H4 (cell line): ENCODE results near the gene TOP3B. TPM values are rescaled to one million over a fixed set of nuclear protein-coding genes. Genes with fewer than 3 reads are reported as not detected.
A peak's percentile ranks its signal among the peaks of the same experiment; 100 is the strongest.

Experiments
- DNase-seq: peaks from one replicate; pipeline ENCODE4 v3.0.0-alpha.2; 2015; ENCODE audit warnings: low spot score
- total RNA-seq: library from RNA; depleted of rRNA; stranded (reverse); fragments of >200 nt; shearing (Covaris generic); gene quantifications from 2 replicates; pipeline ENCODE4 v1.2.3, GENCODE V29; 2014; rRNA removed

Gene TOP3B, protein sequence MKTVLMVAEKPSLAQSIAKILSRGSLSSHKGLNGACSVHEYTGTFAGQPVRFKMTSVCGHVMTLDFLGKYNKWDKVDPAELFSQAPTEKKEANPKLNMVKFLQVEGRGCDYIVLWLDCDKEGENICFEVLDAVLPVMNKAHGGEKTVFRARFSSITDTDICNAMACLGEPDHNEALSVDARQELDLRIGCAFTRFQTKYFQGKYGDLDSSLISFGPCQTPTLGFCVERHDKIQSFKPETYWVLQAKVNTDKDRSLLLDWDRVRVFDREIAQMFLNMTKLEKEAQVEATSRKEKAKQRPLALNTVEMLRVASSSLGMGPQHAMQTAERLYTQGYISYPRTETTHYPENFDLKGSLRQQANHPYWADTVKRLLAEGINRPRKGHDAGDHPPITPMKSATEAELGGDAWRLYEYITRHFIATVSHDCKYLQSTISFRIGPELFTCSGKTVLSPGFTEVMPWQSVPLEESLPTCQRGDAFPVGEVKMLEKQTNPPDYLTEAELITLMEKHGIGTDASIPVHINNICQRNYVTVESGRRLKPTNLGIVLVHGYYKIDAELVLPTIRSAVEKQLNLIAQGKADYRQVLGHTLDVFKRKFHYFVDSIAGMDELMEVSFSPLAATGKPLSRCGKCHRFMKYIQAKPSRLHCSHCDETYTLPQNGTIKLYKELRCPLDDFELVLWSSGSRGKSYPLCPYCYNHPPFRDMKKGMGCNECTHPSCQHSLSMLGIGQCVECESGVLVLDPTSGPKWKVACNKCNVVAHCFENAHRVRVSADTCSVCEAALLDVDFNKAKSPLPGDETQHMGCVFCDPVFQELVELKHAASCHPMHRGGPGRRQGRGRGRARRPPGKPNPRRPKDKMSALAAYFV
- total RNA-seq = 9.3 and 10.8 TPM in 2 replicates

- DNase-seq = peak; percentile 41
Observed at GRCh38 chr22:21982338-21982965, at the start of gene TOP3B. TSS of gene TOP3B (minus strand) at chr22:21982787. CDS start at chr22:21975709, 7,078 bp downstream.

DNA sequence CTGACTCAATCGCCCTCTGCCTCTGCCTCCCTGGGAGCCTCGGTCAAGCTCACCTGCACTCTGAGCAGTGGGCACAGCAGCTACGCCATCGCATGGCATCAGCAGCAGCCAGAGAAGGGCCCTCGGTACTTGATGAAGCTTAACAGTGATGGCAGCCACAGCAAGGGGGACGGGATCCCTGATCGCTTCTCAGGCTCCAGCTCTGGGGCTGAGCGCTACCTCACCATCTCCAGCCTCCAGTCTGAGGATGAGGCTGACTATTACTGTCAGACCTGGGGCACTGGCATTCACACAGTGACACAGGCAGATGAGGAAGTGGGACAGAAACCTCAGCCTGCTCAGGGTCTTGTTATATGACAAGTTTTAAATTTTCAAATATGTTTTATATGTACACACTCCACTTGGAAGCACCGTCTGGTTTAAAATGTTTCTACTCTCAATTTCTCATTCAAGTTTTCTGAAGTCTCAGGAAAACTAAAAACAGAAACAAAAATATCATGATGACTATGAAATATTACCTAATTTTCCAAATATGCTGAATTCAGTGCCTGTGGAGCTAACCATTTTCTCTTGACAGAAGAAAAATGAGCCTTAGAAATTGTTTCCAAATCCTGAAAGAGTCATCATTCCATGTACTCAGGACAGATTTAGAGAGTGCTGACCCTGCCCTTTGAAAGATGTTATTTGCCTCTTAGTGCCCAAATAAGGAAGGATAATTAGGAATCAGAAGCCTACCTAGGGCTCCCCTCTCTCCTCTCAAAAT is 48.8 kb upstream of the TOP3B start:
- no peak for DNase-seq

DNA sequence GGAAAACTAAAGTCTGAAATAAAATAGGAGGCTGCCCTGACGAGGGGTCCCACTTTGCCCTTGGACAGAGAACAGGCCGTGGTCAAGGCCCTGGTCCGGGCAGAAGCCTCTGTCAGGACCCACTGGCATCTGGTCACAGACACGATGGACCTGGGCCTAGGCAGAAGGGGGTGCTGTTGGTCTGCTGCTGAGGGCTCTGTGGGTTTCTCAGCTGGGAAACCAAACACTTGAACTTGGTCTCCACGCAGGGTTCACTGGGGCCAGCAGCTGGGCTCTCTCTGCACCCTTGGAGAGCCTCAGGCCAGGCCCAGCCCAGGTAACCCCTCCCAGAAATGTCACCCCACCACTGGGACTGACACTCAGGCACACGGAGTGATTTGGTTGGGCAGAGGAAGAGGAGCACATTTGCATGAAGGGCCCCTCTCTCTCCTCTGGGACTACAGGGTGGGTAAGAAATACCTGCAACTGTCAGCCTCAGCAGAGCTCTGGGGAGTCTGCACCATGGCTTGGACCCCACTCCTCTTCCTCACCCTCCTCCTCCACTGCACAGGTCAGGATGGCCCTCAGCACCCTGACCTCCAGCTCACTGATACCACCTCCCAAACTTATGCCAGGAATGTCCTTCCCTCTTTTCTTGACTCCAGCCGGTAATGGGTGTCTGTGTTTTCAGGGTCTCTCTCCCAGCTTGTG is 48.1 kb upstream of the TOP3B start:
- no peak for DNase-seq

GRCh38 chr22:22027955-22028354 is 45.4 kb upstream of the TOP3B start:
- DNase-seq = no peak

DNA sequence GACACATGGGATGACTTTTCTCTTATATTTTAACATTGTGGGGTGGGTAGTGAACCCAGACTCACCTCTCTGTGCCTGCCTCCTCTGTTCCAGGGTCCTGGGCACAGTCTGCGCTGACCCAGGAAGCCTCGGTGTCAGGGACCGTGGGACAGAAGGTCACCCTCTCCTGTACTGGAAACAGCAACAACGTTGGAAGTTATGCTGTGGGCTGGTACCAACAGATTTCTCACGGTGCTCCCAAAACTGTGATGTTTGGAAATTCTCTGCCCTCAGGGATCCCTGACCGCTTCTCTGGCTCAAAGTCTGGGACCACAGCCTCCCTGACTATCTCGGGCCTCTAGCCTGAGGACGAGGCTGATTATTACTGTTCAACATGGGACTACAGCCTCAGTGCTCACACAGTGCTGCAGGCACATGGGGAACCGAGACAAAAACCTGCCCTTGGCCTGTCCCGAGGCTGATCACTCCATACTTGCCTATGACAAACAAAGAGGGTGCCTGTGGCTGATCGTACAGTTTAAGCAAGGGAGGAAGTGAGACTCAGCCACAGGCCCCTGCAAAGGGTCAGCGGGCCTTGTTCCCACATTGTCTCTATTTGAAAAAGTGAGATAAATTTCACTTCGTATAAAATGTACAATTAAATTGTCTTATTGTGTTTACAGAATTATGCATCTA is 43.7 kb upstream of the TOP3B start:
- DNase-seq = no peak

DNA sequence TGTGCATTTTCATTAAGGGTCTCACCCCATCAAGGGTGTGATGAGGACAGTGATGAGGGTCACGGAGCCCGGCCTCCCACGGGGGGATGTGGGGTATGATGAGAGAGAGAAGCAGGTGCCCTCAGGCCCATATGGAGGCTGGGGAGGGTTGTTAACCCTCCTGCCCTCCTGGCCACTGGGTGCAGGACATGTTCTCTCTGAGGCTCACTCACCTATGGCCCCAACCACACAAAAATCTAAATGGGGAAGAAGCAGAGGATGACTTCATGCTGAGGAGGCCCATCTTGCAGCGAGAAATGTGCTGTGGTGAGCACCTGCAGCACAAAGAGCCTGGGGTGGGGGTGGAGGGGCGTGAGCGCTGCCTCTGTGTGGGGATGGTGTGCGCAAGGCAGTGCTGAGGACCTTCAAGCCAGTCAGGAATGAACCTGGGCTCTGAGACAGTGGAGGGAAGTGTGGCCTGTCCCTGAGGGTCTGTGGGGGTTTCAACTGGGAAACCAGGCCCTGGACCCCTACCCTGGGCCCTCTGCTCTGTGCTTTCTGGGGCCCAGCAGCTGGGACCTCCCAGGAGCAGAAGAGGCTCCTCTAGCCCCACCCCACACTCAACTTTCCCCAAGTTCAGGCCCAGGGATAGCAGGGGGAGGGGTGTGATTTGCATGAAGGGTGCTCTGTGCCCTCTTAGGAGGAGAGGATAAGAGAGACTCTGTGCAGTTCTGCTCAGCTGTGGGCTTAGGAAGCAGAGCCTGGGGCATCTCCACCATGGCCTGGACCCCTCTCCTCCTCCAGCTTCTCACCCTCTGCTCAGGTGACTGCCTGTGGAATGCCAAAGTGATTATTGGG is 43.0 kb upstream of the TOP3B start:
- DNase-seq = no peak

GRCh38 chr22:22024440-22024839 is 41.9 kb upstream of the TOP3B start:
- DNase-seq = no peak

DNA sequence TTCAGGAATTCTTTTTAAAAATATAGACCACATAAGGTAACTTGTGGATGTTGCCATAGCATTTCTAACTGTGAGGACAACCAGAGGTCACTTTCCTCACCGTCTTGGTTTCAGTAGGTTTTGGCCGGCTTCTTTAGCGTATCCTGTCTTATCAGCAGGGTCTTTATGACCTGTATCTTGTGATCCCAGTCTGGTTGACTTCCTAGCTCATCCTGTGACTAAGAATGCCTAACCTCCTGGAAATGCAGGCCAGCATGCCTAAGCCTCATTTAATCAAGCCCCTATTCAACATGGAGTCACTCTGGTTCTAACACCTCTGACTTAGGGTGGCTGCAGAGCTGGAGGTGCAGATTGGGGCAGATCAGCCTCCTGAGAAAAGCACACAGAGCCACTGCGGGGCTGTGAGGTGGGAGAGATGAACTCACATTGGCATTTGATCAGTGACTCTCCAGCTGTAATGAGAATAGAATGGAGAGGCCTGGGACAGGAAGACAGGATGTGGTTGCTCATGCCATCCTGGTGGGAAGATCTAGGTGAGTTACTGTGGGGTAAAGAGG is 41.1 kb upstream of the TOP3B start:
- DNase-seq = no peak

DNA sequence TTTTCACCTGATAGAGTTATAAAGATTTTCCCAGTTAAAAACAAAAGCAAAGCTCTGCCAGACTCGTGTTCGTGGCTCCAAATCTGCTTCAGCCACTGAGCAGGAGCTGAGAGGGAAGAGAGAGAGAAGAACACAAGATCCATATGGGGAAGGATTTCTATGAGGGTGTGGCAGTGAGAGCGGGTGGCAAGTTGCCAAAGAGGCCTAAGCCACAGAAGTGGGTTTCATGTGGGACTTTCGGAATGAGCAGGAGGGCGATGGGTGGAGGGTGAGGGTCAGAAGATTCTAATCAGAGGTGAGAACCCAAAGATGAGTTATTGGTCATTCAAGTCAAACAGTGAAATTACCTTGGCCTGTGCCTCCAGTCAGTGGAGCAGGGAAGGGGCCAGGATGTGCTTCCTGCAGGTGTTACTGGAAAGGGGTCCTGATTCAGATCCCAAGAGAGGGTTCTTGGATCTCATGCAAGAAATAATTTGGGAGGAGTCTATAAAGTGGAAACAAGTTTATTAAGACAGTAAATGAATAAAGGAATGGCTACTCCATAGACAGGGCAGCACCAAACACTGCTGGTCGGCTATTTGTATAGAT is 40.5 kb upstream of the TOP3B start:
- DNase-seq = no peak

DNA sequence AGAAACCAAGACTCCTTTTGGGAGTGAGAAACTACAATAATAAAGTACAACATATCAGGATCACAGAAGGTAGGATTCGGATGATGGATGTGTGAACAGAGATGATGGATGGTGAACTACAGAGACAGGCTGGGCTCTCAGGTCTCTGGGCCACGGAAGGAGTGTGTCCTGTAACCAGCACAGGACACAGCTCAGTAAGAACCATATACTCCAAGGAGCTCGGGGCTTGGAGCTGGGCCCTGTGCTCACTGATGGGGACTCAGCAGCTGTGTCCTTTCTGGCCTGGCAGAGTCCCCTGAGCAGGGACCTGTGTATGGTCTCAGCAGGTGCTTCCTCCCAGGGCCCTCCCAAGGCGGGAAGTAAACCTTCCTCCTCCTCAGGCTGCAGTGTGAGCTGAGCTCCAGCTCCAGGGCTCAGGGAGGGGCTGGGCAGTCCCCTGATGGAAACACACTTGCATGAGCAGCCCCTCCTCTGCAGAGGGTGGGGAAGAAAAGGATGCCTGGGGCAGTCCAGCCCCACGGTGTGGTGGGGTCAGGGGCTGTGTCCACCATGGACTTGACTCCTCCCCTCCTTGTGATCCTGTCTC is 39.8 kb upstream of the TOP3B start:
- no peak for DNase-seq

DNA sequence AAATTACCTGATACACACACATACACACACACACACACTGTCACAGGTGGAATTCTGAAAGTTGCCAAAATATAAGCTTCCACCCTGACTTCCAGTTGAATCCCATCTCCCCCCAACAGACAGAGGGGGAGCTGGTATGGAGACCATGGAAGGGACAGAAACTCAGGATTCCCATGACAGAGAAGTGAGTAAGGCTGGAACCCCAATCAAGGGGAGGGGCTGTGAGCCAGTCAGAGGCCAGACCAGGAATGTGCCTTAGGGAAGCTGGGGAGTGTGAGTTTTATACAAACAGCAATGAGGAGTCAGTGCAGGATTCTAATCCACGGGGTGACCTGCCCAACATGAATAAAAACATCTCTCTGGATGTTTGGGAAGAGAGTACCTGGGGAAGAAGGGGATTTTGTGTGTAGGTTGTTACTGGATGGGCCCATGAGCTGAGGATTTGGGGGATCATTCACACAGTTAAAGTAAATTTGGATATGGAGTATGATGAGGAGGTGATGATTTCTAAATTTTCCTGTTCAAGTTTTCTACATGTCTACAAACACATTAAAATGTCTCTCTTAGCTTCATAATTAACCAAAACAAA is 38.7 kb upstream of the TOP3B start:
- DNase-seq = no peak

DNA sequence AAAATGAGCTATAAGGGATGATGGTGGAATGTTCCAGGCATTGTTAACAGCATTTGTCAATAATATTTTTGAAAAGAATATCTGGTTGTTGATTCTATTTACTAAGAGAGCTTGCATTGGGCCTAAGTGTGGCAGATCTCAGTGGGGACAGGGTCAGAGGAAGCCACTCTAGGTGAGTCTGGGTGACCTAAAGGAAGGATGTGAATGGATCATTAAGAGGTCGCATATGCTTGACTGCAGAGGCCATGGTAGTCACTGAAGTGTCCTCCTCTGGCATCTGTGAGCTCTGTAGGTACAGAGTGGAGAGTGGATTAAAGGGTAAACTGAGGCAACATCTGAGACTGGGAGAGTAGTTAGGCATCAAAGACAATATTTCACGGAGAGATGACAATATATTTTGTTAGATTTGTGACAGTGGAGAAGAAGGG is 37.9 kb upstream of the TOP3B start:
- no peak for DNase-seq

GRCh38 chr22:22019659-22020424 is 37.3 kb upstream of the TOP3B start:
- no peak for DNase-seq

- DNase-seq = no peak
Observed at GRCh38 chr22:22018825-22019658, 36.5 kb upstream of the TOP3B start.

GRCh38 chr22:22015631-22016030 is 33.0 kb upstream of the TOP3B start:
- no peak for DNase-seq

DNA sequence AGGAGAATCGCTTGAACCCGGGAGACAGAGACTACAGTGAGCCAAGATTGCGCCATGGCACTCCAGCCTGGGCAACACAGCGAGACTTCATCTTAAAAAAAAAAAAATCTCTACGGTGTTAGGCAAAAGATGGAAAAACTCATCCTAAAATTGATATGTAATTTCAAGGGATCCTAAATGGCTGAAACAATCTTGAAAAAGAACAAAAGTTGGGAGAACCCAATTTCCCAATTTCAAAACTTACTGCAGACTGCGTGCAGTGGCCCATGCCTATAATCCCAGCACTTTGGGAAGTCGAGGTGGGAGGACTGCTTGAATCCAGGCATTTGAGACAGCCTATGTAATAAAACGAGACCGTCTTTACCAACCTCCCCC is 31.7 kb upstream of the TOP3B start:
- DNase-seq = no peak
